GM12878 (cell line): ENCODE measurements around the gene ZC3H11A. TPM values are rescaled to one million over a fixed set of nuclear protein-coding genes. Genes with fewer than 3 reads are reported as not detected.
"Not testable (repeated sequence)": the region's sequence is repeated elsewhere in the genome, so short reads cannot be mapped to it uniquely, and the experiment has no call there.

Experiments used
- ATAC-seq: fragments of 200-7000 bp; cut with Tn5 transposase; 3 replicates; pipeline ENCODE4 v1.9.1; 2020; ENCODE audit warnings: mild to moderate bottlenecking, moderate library complexity
- BruUV-seq: library from RNA; stranded (reverse); fragments of 400-500 nt; replicated peaks from 2 replicates; lab custom pipeline; 2021; lab: Mats Ljungman, UMichigan
- CTCF ChIA-PET: fragments of 300-600 bp; sonication (Branson Sonifier 250); formaldehyde crosslinking; extraction: SDS; loops from one replicate; lab custom pipeline; 2021; ENCODE audit warnings: inconsistent platforms; lab: Yijun Ruan, JAX
- POLR2A ChIA-PET: fragments of 350-600 bp; formaldehyde crosslinking; extraction: SDS; loops from one replicate; lab custom pipeline; 2021; ENCODE audit warnings: inconsistent platforms; lab: Charles Lee
- RAD21 ChIA-PET: fragments of 300-600 bp; sonication (Branson Sonifier 250); formaldehyde crosslinking; loops from one replicate; lab custom pipeline; 2023; ENCODE audit warnings: antibody characterized with exemption; ENCODE audit not compliant: unreplicated experiment; lab: Charles Lee
- SMC1A ChIA-PET: fragments of 300-600 bp; sonication (Branson Sonifier 250); formaldehyde crosslinking; loops from one replicate; lab custom pipeline; 2023; ENCODE audit not compliant: unreplicated experiment, uncharacterized antibody; lab: Charles Lee
- DNase-seq: peaks from one replicate; pipeline ENCODE4 v3.0.0-alpha.2; 2011; ENCODE audit warnings: low read depth, low spot score
- FAIRE-seq: peaks from 3 replicates; lab custom pipeline; 2011; peaks lifted over from hg19 to GRCh38; lab: Jason Lieb, UNC
- H2AFZ ChIP-seq: 2 replicates; pipeline ENCODE4 v1.6.0; 2011; ENCODE audit warnings: low read depth, low read length, control low read depth; ENCODE audit not compliant: control insufficient read depth
- H3K27ac ChIP-seq: 2 replicates; pipeline ENCODE4 v1.5.1; 2011; ENCODE audit warnings: control low read depth; ENCODE audit not compliant: control insufficient read depth, insufficient read depth
- H3K27me3 ChIP-seq, 2 experiments: replicated peaks in 1 of 2; 2 replicates each; pipeline versions ENCODE4 v1.6.0 to v1.6.1; 2011; ENCODE audit warnings: low read length in 1 of 2; ENCODE audit not compliant: control insufficient read depth in 2 of 2, insufficient read depth in 2 of 2
- H3K36me3 ChIP-seq, 2 experiments: 2 replicates each; pipeline ENCODE4 v1.5.1; 2011; ENCODE audit warnings: low read length in 1 of 2; ENCODE audit not compliant: control insufficient read depth in 2 of 2, insufficient read depth in 2 of 2
- H3K4me1 ChIP-seq: 2 replicates; pipeline ENCODE4 v1.6.1; 2011; ENCODE audit warnings: mild to moderate bottlenecking, low read length, moderate library complexity, mixed read lengths; ENCODE audit not compliant: control insufficient read depth, insufficient read depth
- H3K4me2 ChIP-seq: 2 replicates; pipeline ENCODE4 v1.6.0; 2011; ENCODE audit warnings: control low read depth; ENCODE audit not compliant: control insufficient read depth, insufficient read depth
- H3K4me3 ChIP-seq: fragments of 200-600 bp; sonication (generic); 2 replicates; pipeline ENCODE4 v1.5.1; 2016
- H3K79me2 ChIP-seq: 2 replicates; pipeline ENCODE4 v1.6.0; 2011; ENCODE audit warnings: low read length; ENCODE audit not compliant: control insufficient read depth, insufficient read depth
- H3K9ac ChIP-seq: 2 replicates; pipeline ENCODE4 v1.8.0; 2011; ENCODE audit warnings: low read length, control low read depth, mixed read lengths; ENCODE audit not compliant: control insufficient read depth, insufficient read depth
- H3K9me3 ChIP-seq: replicated peaks from 3 replicates; pipeline ENCODE4 v1.5.1; 2011; ENCODE audit warnings: mild to moderate bottlenecking, low read length; ENCODE audit not compliant: control insufficient read depth, insufficient read depth
- H4K20me1 ChIP-seq: 2 replicates; pipeline ENCODE4 v1.6.0; 2011; ENCODE audit not compliant: control insufficient read depth, insufficient read depth
- CUX1 ChIP-seq: IDR thresholded peaks from 2 replicates; pipeline ENCODE4 v1.6.1; 2012; ENCODE audit warnings: improper control_type of control experiment, low read depth, low read length; ENCODE audit not compliant: insufficient replicate concordance
- EZH2 ChIP-seq: IDR thresholded peaks from 2 replicates; pipeline ENCODE4 v1.6.1; 2012; ENCODE audit warnings: low read depth, mild to moderate bottlenecking, control low read depth, inconsistent platforms, low read length, borderline replicate concordance; ENCODE audit not compliant: control insufficient read depth
- JUNB ChIP-seq: IDR thresholded peaks from 2 replicates; pipeline ENCODE4 v1.6.1; 2016; ENCODE audit warnings: antibody characterized with exemption, mild to moderate bottlenecking
- NR2C1 ChIP-seq: fragments of 450-650 bp; IDR thresholded peaks from 2 replicates; pipeline ENCODE4 v1.6.1; 2017; ENCODE audit warnings: antibody characterized with exemption, mild to moderate bottlenecking, moderate library complexity
- SMC3 ChIP-seq: IDR thresholded peaks from 2 replicates; pipeline ENCODE4 v1.6.1; 2011; ENCODE audit warnings: low read length, improper control_type of control experiment, borderline replicate concordance
- SP1 ChIP-seq: IDR thresholded peaks from one replicate; pipeline ENCODE4 v1.6.1; 2011; ENCODE audit warnings: low read depth, low read length
- WGBS: methylation state at CpG from one replicate; pipeline ENCODE4 v1.1.6; 2016; ENCODE audit warnings: low lambda C conversion rate; ENCODE audit not compliant: insufficient replicate concordance, insufficient coverage; ENCODE audit errors: missing lambda C conversion rate; 5-methylcytosine and 5-hydroxymethylcytosine counted together
- in situ Hi-C: fragments of 300-500 bp; cut with MboI; formaldehyde crosslinking; loops from 9 replicates; pipeline ENCODE4 v1.14.3; 2018; ENCODE audit warnings: mixed read lengths
- intact Hi-C: fragments of 100-400 bp; cut with micrococcal nuclease; formaldehyde crosslinking; loops from one replicate; pipeline ENCODE4 v1.14.2; 2022; ENCODE audit not compliant: unreplicated experiment
- polyA plus RNA-seq, 11 experiments: library from polyadenylated mRNA; depleted of rRNA in 4 of 11; unstranded in 6 of 11; stranded (reverse) in 5 of 11; fragments of >200 nt; fragmentation: Nextera tagmentation in 4 of 11; fragmentation: Illumina TruSeq in 1 of 11; extraction: Ambion mirVana in 4 of 11; extraction: Trizol in 1 of 11; gene quantifications; 1 replicate in 1 of 11; 2 replicates in 10 of 11; pipeline versions ENCODE4 v1.2.1 to v1.2.3, GENCODE V29; 2011 to 2016; ENCODE audit warnings: inconsistent platforms in 2 of 11, missing spikeins in 2 of 11, low read depth in 1 of 11
- total RNA-seq, 4 experiments: library from RNA; depleted of rRNA in 3 of 4; stranded (reverse); fragments of >200 nt in 3 of 4; fragmentation: Illumina TruSeq in 1 of 4; extraction: Trizol in 1 of 4; gene quantifications; 2 replicates each; pipeline versions ENCODE4 v1.2.1 to v1.2.3, GENCODE V29; 2013 to 2021
- TF ChIP-seq, protein P1 (sequence below), 3 experiments: IDR thresholded peaks in 2 of 3; conservative IDR thresholded peaks in 1 of 3; 2 replicates each; pipeline ENCODE4 v1.5.1; 2011; ENCODE audit warnings: low read depth in 3 of 3, low read length in 3 of 3, mild to moderate bottlenecking in 3 of 3, control low read depth in 2 of 3, moderate library complexity in 2 of 3, inconsistent platforms in 1 of 3, mixed read lengths in 1 of 3; ENCODE audit not compliant: control insufficient read depth in 2 of 3, insufficient read depth in 1 of 3; ENCODE audit errors: extremely low read depth in 1 of 3

The ZC3H11A gene
- total and polyA plus RNA-seq, 10 of the 15 experiments (the other 5 are each of a cell fraction or from before 2014, with no cell fraction given) = 21.1 to 123 (median 60.8) TPM

GRCh38 chr1:203756036-203756435 is 39.4 kb upstream of the ZC3H11A start (continued):
- no peak for TF ChIP-seq SP1
- no peak for TF ChIP-seq EZH2

DNA sequence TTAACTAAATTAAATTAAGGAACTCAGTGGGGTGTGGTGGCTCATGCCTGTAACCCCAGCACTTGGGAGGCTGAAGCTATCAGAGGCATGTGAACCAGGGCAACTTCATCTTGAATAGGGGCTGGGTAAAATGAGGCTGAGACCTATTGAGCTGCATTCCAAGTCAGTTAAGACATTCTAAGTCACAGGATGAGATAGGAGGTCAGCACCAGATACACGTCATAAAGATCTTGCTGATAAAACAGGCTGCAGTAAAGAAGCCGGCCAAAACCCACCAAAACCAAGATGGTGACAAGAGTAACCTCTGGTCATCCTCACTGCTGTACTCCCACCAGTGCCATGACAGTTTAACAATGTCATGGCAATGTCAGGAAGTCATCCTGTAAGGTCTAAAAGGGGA is 36.7 kb upstream of the ZC3H11A start:
- H3K9ac ChIP-seq, BruUV-seq, SMC1A ChIA-PET, H3K36me3 ChIP-seq, H3K4me2 ChIP-seq, FAIRE-seq, H3K27me3 ChIP-seq, RAD21 ChIA-PET, ATAC-seq, H3K4me3 ChIP-seq, H4K20me1 ChIP-seq, H3K9me3 ChIP-seq, in situ Hi-C loops, H3K27ac ChIP-seq, DNase-seq, H2AFZ ChIP-seq, H3K79me2 ChIP-seq, POLR2A ChIA-PET, intact Hi-C loops: not testable (repeated sequence)
- H3K4me1 ChIP-seq = peaks cover 12% of the 10 kb centered on the region
- CTCF ChIA-PET = interaction anchor here (1.4 kb wide), 1 partner anchor 57 kb away, joined by 3 read pairs; no protein-coding TSS in a partner anchor
- WGBS = 97% methylated on average over 2 of the region's 2 CpGs

- ATAC-seq = no peak
- H3K9me3 ChIP-seq = no peaks in the 10 kb centered on the region
- H3K4me1 ChIP-seq = peaks cover 13% of the 10 kb centered on the region
- 83% methylated on average over 3 of the region's 3 CpGs for WGBS
- no peak overlapping the region for H3K4me3 ChIP-seq
- RAD21 ChIA-PET = no interaction called here
- SMC1A ChIA-PET = interaction anchor here (1.2 kb wide), 1 partner anchor 88 kb away, joined by 3 read pairs; no protein-coding TSS in a partner anchor
- H2AFZ ChIP-seq = no peak overlapping the region
- CTCF ChIA-PET = interaction anchor here (1.0 kb wide), 1 partner anchor 26 kb away, joined by 3 read pairs; no protein-coding TSS in a partner anchor
- H3K9ac ChIP-seq = no peak overlapping the region
- H3K36me3 ChIP-seq = no peaks in the 10 kb centered on the region
- no peaks in the 10 kb centered on the region for H3K27me3 ChIP-seq
- DNase-seq = no peak
- no peak overlapping the region for H3K27ac ChIP-seq
- peaks cover 5% of the 10 kb centered on the region for H3K79me2 ChIP-seq
- no peak overlapping the region for H3K4me2 ChIP-seq
- intact Hi-C loops (no loop called here), in situ Hi-C loops (no loop called here)
- no peaks in the 10 kb centered on the region for H4K20me1 ChIP-seq
- no TSS peak for BruUV-seq
- no peak for FAIRE-seq
- POLR2A ChIA-PET = no interaction called here
- TF ChIP-seq JUNB = no peak
- no peak for TF ChIP-seq SMC3
- TF ChIP-seq CUX1 = no peak
- TF ChIP-seq NR2C1 = no peak
- TF ChIP-seq, protein P1, sequence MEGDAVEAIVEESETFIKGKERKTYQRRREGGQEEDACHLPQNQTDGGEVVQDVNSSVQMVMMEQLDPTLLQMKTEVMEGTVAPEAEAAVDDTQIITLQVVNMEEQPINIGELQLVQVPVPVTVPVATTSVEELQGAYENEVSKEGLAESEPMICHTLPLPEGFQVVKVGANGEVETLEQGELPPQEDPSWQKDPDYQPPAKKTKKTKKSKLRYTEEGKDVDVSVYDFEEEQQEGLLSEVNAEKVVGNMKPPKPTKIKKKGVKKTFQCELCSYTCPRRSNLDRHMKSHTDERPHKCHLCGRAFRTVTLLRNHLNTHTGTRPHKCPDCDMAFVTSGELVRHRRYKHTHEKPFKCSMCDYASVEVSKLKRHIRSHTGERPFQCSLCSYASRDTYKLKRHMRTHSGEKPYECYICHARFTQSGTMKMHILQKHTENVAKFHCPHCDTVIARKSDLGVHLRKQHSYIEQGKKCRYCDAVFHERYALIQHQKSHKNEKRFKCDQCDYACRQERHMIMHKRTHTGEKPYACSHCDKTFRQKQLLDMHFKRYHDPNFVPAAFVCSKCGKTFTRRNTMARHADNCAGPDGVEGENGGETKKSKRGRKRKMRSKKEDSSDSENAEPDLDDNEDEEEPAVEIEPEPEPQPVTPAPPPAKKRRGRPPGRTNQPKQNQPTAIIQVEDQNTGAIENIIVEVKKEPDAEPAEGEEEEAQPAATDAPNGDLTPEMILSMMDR (IDR thresholded peaks at IDR 0.05 in 2 of 3, conservative IDR thresholded peaks at IDR 0.05 in 1 of 3; ENCODE audit: control insufficient read depth in 2 of 3, extremely low read depth in 1 of 3, insufficient read depth in 1 of 3, low read depth in 3 of 3, low read length in 3 of 3) = no peak
Measured at GRCh38 chr1:203760506-203760905, 34.9 kb upstream of the ZC3H11A start.
